Measurements from ENCODE around the gene RBP4.

The RBP4 gene

GRCh38 chr10:93566435-93567276 is 34.4 kb downstream of the RBP4 start, which contains the start of gene FFAR4:
FFAR4 (plus strand) TSS chr10:93566665; CDS start chr10:93566721, 56 bp downstream.
- TF ChIP-seq CTCF (conservative IDR thresholded peaks at IDR 0.05): no peak
- no peak within 1 kb of the TSS for H3K27ac ChIP-seq

GRCh38 chr10:93565446-93565845 is 35.6 kb downstream of the RBP4 start:
- no peak for TF ChIP-seq CTCF (conservative IDR thresholded peaks at IDR 0.05)
- H3K27ac ChIP-seq: no peak overlapping the region

GRCh38 chr10:93560541-93560940 is 40.5 kb downstream of the RBP4 start:
- TF ChIP-seq CTCF (conservative IDR thresholded peaks at IDR 0.05): no peak
- no peak overlapping the region for H3K27ac ChIP-seq

- no peak overlapping the region for H3K27ac ChIP-seq
- no peak for TF ChIP-seq CTCF (conservative IDR thresholded peaks at IDR 0.05)
These were observed 41.5 kb downstream of the RBP4 start for GRCh38 chr10:93559490-93559889.

- peak; percentile 83 for TF ChIP-seq CTCF (conservative IDR thresholded peaks at IDR 0.05)
- H3K27ac ChIP-seq: no peak overlapping the region
These were observed 46.1 kb downstream of the RBP4 start for GRCh38 chr10:93554760-93555432.

- no peak for TF ChIP-seq CTCF (conservative IDR thresholded peaks at IDR 0.05)
- no peak overlapping the region for H3K27ac ChIP-seq
These were observed 46.7 kb downstream of the RBP4 start for GRCh38 chr10:93554316-93554663.

GRCh38 chr10:93553482-93554315 is 47.3 kb downstream of the RBP4 start:
- H3K27ac ChIP-seq: no peak overlapping the region
- TF ChIP-seq CTCF (conservative IDR thresholded peaks at IDR 0.05): no peak
